GM23248 (cell line): ENCODE data around the gene OSGEP. TPM values are rescaled to one million over a fixed set of nuclear protein-coding genes. Genes with fewer than 3 reads are reported as not detected.

Experiments
- DNase-seq: peaks from one replicate; pipeline ENCODE4 v3.0.0-alpha.2; 2015
- H2AFZ ChIP-seq: fragments of 200-600 bp; sonication (generic); 2 replicates; pipeline ENCODE4 v1.6.1; 2016; ENCODE audit warnings: antibody characterized with exemption
- H3F3A ChIP-seq: fragments of 200-600 bp; sonication (generic); 2 replicates; pipeline ENCODE4 v1.6.1; 2016; ENCODE audit warnings: mild to moderate bottlenecking, antibody characterized with exemption, mixed run types; ENCODE audit not compliant: insufficient read depth
- H3K27ac ChIP-seq: fragments of 200-600 bp; sonication (generic); 2 replicates; pipeline ENCODE4 v1.5.1; 2016; ENCODE audit warnings: mild to moderate bottlenecking
- H3K27me3 ChIP-seq: fragments of 200-600 bp; sonication (generic); replicated peaks from 2 replicates; pipeline ENCODE4 v1.6.1; 2016; ENCODE audit warnings: mild to moderate bottlenecking; ENCODE audit not compliant: insufficient read depth
- H3K36me3 ChIP-seq: fragments of 200-600 bp; sonication (generic); 2 replicates; pipeline ENCODE4 v1.6.1; 2016; ENCODE audit warnings: low read depth, mild to moderate bottlenecking
- H3K4me1 ChIP-seq: fragments of 200-600 bp; sonication (generic); 2 replicates; pipeline ENCODE4 v1.6.1; 2016; ENCODE audit warnings: mild to moderate bottlenecking; ENCODE audit not compliant: insufficient read depth
- H3K4me2 ChIP-seq: fragments of 200-600 bp; sonication (generic); one replicate; pipeline ENCODE4 v1.6.1; 2016; ENCODE audit warnings: mild to moderate bottlenecking; ENCODE audit not compliant: unreplicated experiment
- H3K4me3 ChIP-seq: fragments of 200-600 bp; sonication (generic); 2 replicates; pipeline ENCODE4 v1.5.1; 2016; ENCODE audit warnings: mild to moderate bottlenecking
- H3K79me2 ChIP-seq: fragments of 200-600 bp; sonication (generic); 2 replicates; pipeline ENCODE4 v1.6.1; 2016; ENCODE audit warnings: mild to moderate bottlenecking; ENCODE audit not compliant: insufficient read depth
- H3K9ac ChIP-seq: fragments of 200-600 bp; sonication (generic); 2 replicates; pipeline ENCODE4 v1.6.1; 2016; ENCODE audit warnings: mild to moderate bottlenecking
- H3K9me2 ChIP-seq: fragments of 200-600 bp; sonication (generic); 2 replicates; pipeline ENCODE4 v1.6.1; 2016; ENCODE audit warnings: mixed run types, mild to moderate bottlenecking, moderate library complexity; ENCODE audit not compliant: insufficient read depth
- H3K9me3 ChIP-seq: fragments of 200-600 bp; sonication (generic); one replicate; pipeline ENCODE4 v1.6.1; 2017; ENCODE audit warnings: low read depth
- H4K20me1 ChIP-seq: fragments of 200-600 bp; sonication (generic); 2 replicates; pipeline ENCODE4 v1.6.0; 2016; ENCODE audit not compliant: insufficient read depth
- EZH2 ChIP-seq: fragments of 200-600 bp; sonication (generic); IDR thresholded peaks from 2 replicates; pipeline ENCODE4 v1.6.1; 2018; ENCODE audit warnings: antibody characterized with exemption, mild to moderate bottlenecking; ENCODE audit not compliant: insufficient read depth, poor library complexity, severe bottlenecking
- EZH2phosphoT487 ChIP-seq: fragments of 200-600 bp; sonication (generic); IDR thresholded peaks from 2 replicates; pipeline ENCODE4 v1.6.1; 2018; ENCODE audit warnings: antibody characterized with exemption, moderate library complexity, mild to moderate bottlenecking, low read depth; ENCODE audit not compliant: insufficient read depth
- WGBS, 2 experiments: methylation state at CpG; one replicate each; pipeline ENCODE4 v1.1.6; 2015 to 2017; ENCODE audit warnings: low lambda C conversion rate in 2 of 2, low coverage in 1 of 2; ENCODE audit errors: missing lambda C conversion rate in 2 of 2; 5-methylcytosine and 5-hydroxymethylcytosine counted together
- in situ Hi-C: fragments of 300-500 bp; cut with MboI; formaldehyde crosslinking; loops from 2 replicates; pipeline ENCODE4 v1.15.0; 2020
- polyA plus RNA-seq: library from polyadenylated mRNA; unstranded; fragments of >200 nt; fragmentation: Nextera tagmentation; extraction: Ambion mirVana; gene quantifications from 2 replicates; pipeline ENCODE4 v1.2.1, GENCODE V29; 2016
- total RNA-seq: library from RNA; depleted of rRNA; stranded (reverse); fragments of >200 nt; shearing (Covaris generic); gene quantifications from 2 replicates; pipeline ENCODE4 v1.2.3, GENCODE V29; 2014

OSGEP gene
- total and polyA plus RNA-seq, 2 experiments from 2014 or later = 24.2 to 37.8 TPM

DNA sequence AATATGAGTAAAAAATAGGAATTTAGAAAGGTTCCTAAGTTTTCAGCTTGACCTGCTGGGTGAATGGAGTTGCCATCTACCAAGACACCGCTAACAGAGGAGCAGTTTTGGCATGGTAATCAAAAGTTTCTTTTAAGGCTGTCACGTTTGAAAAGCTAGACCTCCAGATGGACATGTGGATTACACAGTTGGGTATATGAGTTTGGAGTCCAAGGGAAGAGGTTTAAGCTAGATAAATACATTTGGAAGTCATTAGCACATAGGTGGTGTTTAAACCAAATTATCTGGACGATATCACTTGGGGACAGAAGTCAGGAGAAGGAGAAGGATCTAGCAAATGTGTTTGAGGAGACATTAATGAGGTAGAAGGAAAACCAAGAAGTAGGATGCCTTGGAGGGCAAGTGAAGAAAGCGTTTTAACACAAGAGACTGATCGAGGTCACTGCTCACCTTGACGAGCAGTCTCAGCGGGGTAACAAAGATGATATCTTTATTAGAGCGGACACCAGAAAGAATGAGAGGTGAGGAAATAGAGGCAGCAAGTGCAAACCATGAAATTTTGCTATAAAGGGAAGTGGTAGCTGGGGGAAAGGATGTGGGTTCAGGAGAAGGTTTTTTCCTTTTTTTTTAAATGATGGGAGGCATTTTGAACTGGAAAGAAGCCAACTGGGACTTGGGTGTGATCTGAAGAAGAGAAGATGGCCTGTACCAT is 32.2 kb upstream of the OSGEP start:
- Histone ChIP-seq H4K20me1 (no peaks in the 10 kb centered on the region), H3F3A (no peaks in the 10 kb centered on the region), H3K9ac (no peak overlapping the region), H3K36me3 (no peaks in the 10 kb centered on the region), H2AFZ (no peak overlapping the region), H3K4me2 (no peak overlapping the region), H3K9me2 (no peaks in the 10 kb centered on the region), H3K4me3 (no peak overlapping the region), H3K27ac (no peak overlapping the region), H3K4me1 (no peaks in the 10 kb centered on the region), H3K79me2 (no peaks in the 10 kb centered on the region), H3K27me3 (no peaks in the 10 kb centered on the region), H3K9me3 (no peaks in the 10 kb centered on the region)
- DNase-seq = no peak
- TF ChIP-seq EZH2phosphoT487 = no peak
- no peak for TF ChIP-seq EZH2
- WGBS, 2 experiments = 44 to 51% methylated on average over 8 of the region's 8 CpGs
- in situ Hi-C loops = no loop called here

DNA sequence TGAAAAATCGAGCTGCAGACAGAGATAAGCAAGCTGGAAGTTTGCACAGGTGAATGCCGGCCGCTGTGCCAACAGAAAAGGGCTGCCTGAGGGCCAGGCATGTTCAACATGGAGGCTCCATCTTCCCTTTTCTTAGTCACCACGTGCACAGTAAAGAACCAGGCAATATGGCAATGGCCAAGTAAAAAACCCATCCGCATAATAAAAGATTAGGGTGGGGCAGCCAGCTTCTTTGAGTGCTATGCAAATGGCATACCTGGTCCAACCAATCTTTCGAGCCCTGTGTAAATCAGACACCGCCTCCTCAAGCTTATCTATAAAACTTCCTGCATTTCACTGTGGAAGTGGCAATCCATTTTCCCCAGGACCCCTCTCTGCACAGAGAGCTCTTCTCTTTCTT is 31.3 kb upstream of the OSGEP start:
- H3F3A ChIP-seq = no peaks in the 10 kb centered on the region
- no peak overlapping the region for H3K4me2 ChIP-seq
- H3K9me3 ChIP-seq = no peaks in the 10 kb centered on the region
- no peaks in the 10 kb centered on the region for H3K4me1 ChIP-seq
- H3K9me2 ChIP-seq = no peaks in the 10 kb centered on the region
- in situ Hi-C loops = no loop called here
- no peaks in the 10 kb centered on the region for H4K20me1 ChIP-seq
- H3K36me3 ChIP-seq = no peaks in the 10 kb centered on the region
- no peak overlapping the region for H3K4me3 ChIP-seq
- no peak overlapping the region for H3K9ac ChIP-seq
- WGBS, 2 experiments = 54 to 66% methylated on average over 7 of the region's 7 CpGs
- no peak overlapping the region for H2AFZ ChIP-seq
- no peaks in the 10 kb centered on the region for H3K79me2 ChIP-seq
- TF ChIP-seq EZH2phosphoT487 (no peak), EZH2 (no peak)
- no peak for DNase-seq
- H3K27me3 ChIP-seq = no peaks in the 10 kb centered on the region
- H3K27ac ChIP-seq = no peak overlapping the region

DNA sequence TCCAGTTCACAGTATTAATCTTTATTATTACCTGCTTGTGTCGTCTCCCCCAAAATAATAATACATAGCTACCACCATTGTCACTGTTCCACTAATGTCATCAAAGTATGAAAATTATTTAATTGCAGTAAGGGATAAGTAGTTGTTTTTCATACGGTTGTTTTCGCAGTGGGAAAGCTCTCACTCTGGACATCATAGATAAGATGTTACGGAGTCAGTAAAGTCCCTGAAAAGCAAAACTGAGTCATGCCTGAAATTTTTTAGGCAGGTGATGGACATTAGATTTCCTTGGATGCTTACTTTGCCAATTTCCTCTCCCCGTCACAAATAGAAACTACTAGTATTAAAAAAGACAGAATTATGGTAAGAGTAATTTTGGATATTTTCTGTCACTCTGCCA is 27.8 kb upstream of the OSGEP start:
- no peaks in the 10 kb centered on the region for H3K9me2 ChIP-seq
- WGBS, 2 experiments = 70 to 75% methylated on average over 5 of the region's 5 CpGs
- no peak for TF ChIP-seq EZH2
- TF ChIP-seq EZH2phosphoT487 = no peak
- H2AFZ ChIP-seq = no peak overlapping the region
- no peak for DNase-seq
- H3K27me3 ChIP-seq = no peaks in the 10 kb centered on the region
- no peaks in the 10 kb centered on the region for H3K9me3 ChIP-seq
- no peaks in the 10 kb centered on the region; the same call in 1 of the 2 replicates for H3K4me1 ChIP-seq
- no peaks in the 10 kb centered on the region for H3K36me3 ChIP-seq
- H3K4me2 ChIP-seq = no peak overlapping the region
- no peak overlapping the region for H3K4me3 ChIP-seq
- peaks cover 15% of the 10 kb centered on the region; the same call in 1 of the 2 replicates for H3F3A ChIP-seq
- no peaks in the 10 kb centered on the region for H3K79me2 ChIP-seq
- no peak overlapping the region for H3K9ac ChIP-seq
- H3K27ac ChIP-seq = no peak overlapping the region
- H4K20me1 ChIP-seq = no peaks in the 10 kb centered on the region
- in situ Hi-C loops = no loop called here

DNA sequence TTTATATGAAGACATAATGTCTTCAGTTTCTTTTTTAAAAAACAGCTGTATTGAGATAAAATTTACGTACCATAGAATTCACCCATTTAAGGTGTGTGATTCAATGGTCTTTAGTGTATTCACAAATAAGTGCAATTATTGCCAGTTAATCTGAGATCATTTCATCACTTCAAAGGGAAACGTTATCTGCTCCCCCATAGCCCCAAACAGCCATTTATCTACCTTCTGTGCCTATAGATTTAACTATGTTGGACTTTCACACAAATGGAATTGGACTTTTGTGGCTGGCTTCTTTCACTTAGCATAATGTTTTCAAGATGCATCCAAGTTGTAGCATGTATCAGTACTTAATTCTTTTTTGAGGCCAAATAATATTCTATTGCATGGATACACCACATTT is 24.3 kb upstream of the OSGEP start:
- H3K27ac ChIP-seq = no peak overlapping the region
- H3K27me3 ChIP-seq = no peaks in the 10 kb centered on the region
- in situ Hi-C loops = no loop called here
- peaks cover 15% of the 10 kb centered on the region for H3K36me3 ChIP-seq
- no peak overlapping the region for H2AFZ ChIP-seq
- no peak overlapping the region for H3K4me3 ChIP-seq
- no peaks in the 10 kb centered on the region for H3K9me2 ChIP-seq
- no peaks in the 10 kb centered on the region for H4K20me1 ChIP-seq
- TF ChIP-seq EZH2phosphoT487 (no peak), EZH2 (no peak)
- WGBS, 2 experiments = 92 to 95% methylated on average over 2 of the region's 2 CpGs
- no peak overlapping the region for H3K9ac ChIP-seq
- no peak for DNase-seq
- peaks cover 12% of the 10 kb centered on the region for H3K79me2 ChIP-seq
- H3K4me2 ChIP-seq = no peak overlapping the region
- no peaks in the 10 kb centered on the region; the same call in 1 of the 2 replicates for H3K4me1 ChIP-seq
- peaks cover 20% of the 10 kb centered on the region; the same call in 1 of the 2 replicates for H3F3A ChIP-seq
- no peaks in the 10 kb centered on the region for H3K9me3 ChIP-seq
